HepG2 (cell line): ENCODE measurements around the gene TBCD. TPM values are rescaled to one million over a fixed set of nuclear protein-coding genes. Genes with fewer than 3 reads are reported as not detected.

Experiments used
- GABPB1 ChIP-seq: IDR thresholded peaks from 2 replicates; pipeline ENCODE4 v1.6.1; 2016; ENCODE audit warnings: mild to moderate bottlenecking, missing genetic modification reagents, moderate library complexity, missing compliant biosample characterization
- HES4 ChIP-seq: sonication (generic); formaldehyde crosslinking; IDR thresholded peaks from 2 replicates; pipeline ENCODE4 v1.9.0; 2021; ENCODE audit warnings: mild to moderate bottlenecking, missing genetic modification reagents, borderline replicate concordance
- NCOA2 ChIP-seq: sonication (generic); formaldehyde crosslinking; IDR thresholded peaks from 2 replicates; pipeline ENCODE4 v1.8.0; 2022; ENCODE audit warnings: inconsistent platforms
- PATZ1 ChIP-seq: sonication (generic); formaldehyde crosslinking; IDR thresholded peaks from 2 replicates; pipeline ENCODE4 v1.4.0; 2020; ENCODE audit warnings: missing genetic modification reagents
- SNAI1 ChIP-seq: sonication (generic); formaldehyde crosslinking; IDR thresholded peaks from 2 replicates; pipeline ENCODE4 v1.5.0; 2020; ENCODE audit warnings: mild to moderate bottlenecking, missing genetic modification reagents, borderline replicate concordance
- ZBTB38 ChIP-seq: sonication (generic); formaldehyde crosslinking; IDR thresholded peaks from 2 replicates; pipeline ENCODE4 v1.5.1; 2020; ENCODE audit warnings: mild to moderate bottlenecking, missing genetic modification reagents
- ZFP1 ChIP-seq: IDR thresholded peaks from 2 replicates; pipeline ENCODE4 v1.6.1; 2016
- ZMAT3 ChIP-seq: sonication (generic); formaldehyde crosslinking; conservative IDR thresholded peaks from 2 replicates; pipeline ENCODE4 v1.7.0; 2021; ENCODE audit warnings: missing genetic modification reagents
- ZNF260 ChIP-seq: sonication (generic); formaldehyde crosslinking; IDR thresholded peaks from 2 replicates; pipeline ENCODE4 v1.4.0; 2020; ENCODE audit warnings: missing genetic modification reagents, low read depth, mild to moderate bottlenecking, borderline replicate concordance
- ZNF333 ChIP-seq: sonication (generic); formaldehyde crosslinking; IDR thresholded peaks from 2 replicates; pipeline ENCODE4 v1.4.0; 2020; ENCODE audit warnings: mild to moderate bottlenecking, missing genetic modification reagents, borderline replicate concordance
- ZNF362 ChIP-seq: sonication (generic); formaldehyde crosslinking; IDR thresholded peaks from 2 replicates; pipeline ENCODE4 v1.4.0; 2020; ENCODE audit warnings: missing genetic modification reagents, mild to moderate bottlenecking, borderline replicate concordance
- ZNF839 ChIP-seq: sonication (generic); formaldehyde crosslinking; IDR thresholded peaks from 2 replicates; pipeline ENCODE4 v1.4.0; 2020; ENCODE audit warnings: missing genetic modification reagents, mild to moderate bottlenecking, borderline replicate concordance
- polyA plus RNA-seq, 8 experiments: library from polyadenylated mRNA; depleted of rRNA in 3 of 8; stranded (reverse) in 7 of 8; unstranded in 1 of 8; fragments of >200 nt; fragmentation: Illumina TruSeq in 4 of 8; extraction: Trizol in 4 of 8; gene quantifications; 2 replicates each; pipeline versions ENCODE4 v1.2.1 to v1.2.3, GENCODE V29; 2011 to 2016; ENCODE audit warnings: low read depth in 4 of 8, missing spikeins in 1 of 8, mixed read lengths in 1 of 8; ENCODE audit not compliant: insufficient read depth in 1 of 8
- total RNA-seq, 5 experiments: library from RNA; depleted of rRNA; stranded (reverse); fragments of >200 nt; fragmentation: Illumina TruSeq; extraction: Trizol; gene quantifications; 2 replicates each; pipeline ENCODE4 v1.2.3, GENCODE V29; 2016; ENCODE audit warnings: low read depth in 1 of 5
- TF ChIP-seq, protein P1 (sequence below): sonication (generic); formaldehyde crosslinking; IDR thresholded peaks from 2 replicates; pipeline ENCODE4 v1.5.0; 2020; ENCODE audit warnings: missing genetic modification reagents
- TF ChIP-seq, protein P2 (sequence below): sonication (generic); formaldehyde crosslinking; IDR thresholded peaks from 2 replicates; pipeline ENCODE4 v1.5.1; 2020; ENCODE audit warnings: mild to moderate bottlenecking, missing genetic modification reagents, moderate library complexity
- TF ChIP-seq, protein P3 (sequence below): sonication (generic); formaldehyde crosslinking; IDR thresholded peaks from 2 replicates; pipeline ENCODE4 v1.4.0; 2020; ENCODE audit warnings: mild to moderate bottlenecking, missing genetic modification reagents
- TF ChIP-seq, protein P4 (sequence below): IDR thresholded peaks from 2 replicates; pipeline ENCODE4 v1.6.1; 2016; ENCODE audit warnings: low read depth, control low read depth

Gene TBCD
- total and polyA plus RNA-seq, 2 of the 13 experiments (the other 11 are each of a cell fraction or from before 2014, with no cell fraction given) = 33.9 to 54.8 TPM

DNA sequence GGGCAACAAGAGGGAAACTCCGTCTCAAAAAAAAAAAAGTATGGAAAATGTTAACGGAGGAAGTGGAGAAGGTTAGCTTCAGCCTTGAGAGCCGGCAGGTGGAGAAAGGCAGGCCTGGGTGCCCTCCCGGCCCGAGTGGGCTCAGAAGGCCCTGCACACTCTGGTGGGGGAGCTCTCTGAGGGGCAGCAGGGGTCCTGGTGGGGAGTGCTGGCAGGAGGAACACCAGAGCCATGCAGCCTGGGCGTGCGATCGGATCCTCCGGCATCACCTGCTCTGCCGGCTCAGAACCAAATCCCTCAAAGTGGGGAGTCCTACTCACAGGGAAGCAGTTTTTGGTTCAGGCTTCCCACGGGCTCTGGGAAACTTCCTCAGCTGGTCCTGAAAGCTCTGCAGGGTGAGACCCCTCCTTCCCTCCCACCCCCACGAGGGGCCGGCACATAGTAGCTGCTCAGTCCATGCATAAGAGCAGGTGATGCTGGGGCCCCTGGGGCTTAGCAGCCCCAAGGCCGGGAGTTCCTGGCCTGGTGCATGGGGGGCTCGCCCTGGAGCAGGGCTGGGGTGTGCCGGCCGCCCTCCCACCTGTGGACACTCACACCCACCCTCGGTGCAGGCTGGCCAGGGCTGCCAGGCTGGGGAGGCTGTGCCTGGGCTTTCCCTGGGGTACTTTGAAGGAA is 15.2 kb upstream of the TBCD start (continued):
- TF ChIP-seq ZNF260 (CRISPR knock-in tag) = no peak
- TF ChIP-seq, protein P1, sequence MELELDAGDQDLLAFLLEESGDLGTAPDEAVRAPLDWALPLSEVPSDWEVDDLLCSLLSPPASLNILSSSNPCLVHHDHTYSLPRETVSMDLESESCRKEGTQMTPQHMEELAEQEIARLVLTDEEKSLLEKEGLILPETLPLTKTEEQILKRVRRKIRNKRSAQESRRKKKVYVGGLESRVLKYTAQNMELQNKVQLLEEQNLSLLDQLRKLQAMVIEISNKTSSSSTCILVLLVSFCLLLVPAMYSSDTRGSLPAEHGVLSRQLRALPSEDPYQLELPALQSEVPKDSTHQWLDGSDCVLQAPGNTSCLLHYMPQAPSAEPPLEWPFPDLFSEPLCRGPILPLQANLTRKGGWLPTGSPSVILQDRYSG (CRISPR knock-in tag) = no peak
- TF ChIP-seq ZBTB38 (CRISPR knock-in tag) = peak; percentile 3; the same call in 1 of the 2 replicates
- no peak for TF ChIP-seq ZFP1 (CRISPR knock-in tag)
- 0 out of 2 replicates have a peak, but pooled peaks have one; percentile 6 for TF ChIP-seq SNAI1 (CRISPR knock-in tag)
- TF ChIP-seq ZNF362 (CRISPR knock-in tag) = 0 out of 2 replicates have a peak, but pooled peaks have one; percentile 6
- TF ChIP-seq ZNF333 (CRISPR knock-in tag) = 0 out of 2 replicates have a peak, but pooled peaks have one; percentile 37
- TF ChIP-seq ZMAT3 (CRISPR knock-in tag) = 0 out of 2 replicates have a peak, but pooled peaks have one; percentile 38
- TF ChIP-seq GABPB1 (CRISPR knock-in tag) = peak; percentile 7; the same call in 1 of the 2 replicates
- 0 out of 2 replicates have a peak, but pooled peaks have one; percentile 2 for TF ChIP-seq ZNF839 (CRISPR knock-in tag)
- TF ChIP-seq, protein P2, sequence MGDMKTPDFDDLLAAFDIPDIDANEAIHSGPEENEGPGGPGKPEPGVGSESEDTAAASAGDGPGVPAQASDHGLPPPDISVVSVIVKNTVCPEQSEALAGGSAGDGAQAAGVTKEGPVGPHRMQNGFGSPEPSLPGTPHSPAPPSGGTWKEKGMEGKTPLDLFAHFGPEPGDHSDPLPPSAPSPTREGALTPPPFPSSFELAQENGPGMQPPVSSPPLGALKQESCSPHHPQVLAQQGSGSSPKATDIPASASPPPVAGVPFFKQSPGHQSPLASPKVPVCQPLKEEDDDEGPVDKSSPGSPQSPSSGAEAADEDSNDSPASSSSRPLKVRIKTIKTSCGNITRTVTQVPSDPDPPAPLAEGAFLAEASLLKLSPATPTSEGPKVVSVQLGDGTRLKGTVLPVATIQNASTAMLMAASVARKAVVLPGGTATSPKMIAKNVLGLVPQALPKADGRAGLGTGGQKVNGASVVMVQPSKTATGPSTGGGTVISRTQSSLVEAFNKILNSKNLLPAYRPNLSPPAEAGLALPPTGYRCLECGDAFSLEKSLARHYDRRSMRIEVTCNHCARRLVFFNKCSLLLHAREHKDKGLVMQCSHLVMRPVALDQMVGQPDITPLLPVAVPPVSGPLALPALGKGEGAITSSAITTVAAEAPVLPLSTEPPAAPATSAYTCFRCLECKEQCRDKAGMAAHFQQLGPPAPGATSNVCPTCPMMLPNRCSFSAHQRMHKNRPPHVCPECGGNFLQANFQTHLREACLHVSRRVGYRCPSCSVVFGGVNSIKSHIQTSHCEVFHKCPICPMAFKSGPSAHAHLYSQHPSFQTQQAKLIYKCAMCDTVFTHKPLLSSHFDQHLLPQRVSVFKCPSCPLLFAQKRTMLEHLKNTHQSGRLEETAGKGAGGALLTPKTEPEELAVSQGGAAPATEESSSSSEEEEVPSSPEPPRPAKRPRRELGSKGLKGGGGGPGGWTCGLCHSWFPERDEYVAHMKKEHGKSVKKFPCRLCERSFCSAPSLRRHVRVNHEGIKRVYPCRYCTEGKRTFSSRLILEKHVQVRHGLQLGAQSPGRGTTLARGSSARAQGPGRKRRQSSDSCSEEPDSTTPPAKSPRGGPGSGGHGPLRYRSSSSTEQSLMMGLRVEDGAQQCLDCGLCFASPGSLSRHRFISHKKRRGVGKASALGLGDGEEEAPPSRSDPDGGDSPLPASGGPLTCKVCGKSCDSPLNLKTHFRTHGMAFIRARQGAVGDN = peak; percentile 31; the same call in 1 of the 2 replicates
- TF ChIP-seq, protein P3, sequence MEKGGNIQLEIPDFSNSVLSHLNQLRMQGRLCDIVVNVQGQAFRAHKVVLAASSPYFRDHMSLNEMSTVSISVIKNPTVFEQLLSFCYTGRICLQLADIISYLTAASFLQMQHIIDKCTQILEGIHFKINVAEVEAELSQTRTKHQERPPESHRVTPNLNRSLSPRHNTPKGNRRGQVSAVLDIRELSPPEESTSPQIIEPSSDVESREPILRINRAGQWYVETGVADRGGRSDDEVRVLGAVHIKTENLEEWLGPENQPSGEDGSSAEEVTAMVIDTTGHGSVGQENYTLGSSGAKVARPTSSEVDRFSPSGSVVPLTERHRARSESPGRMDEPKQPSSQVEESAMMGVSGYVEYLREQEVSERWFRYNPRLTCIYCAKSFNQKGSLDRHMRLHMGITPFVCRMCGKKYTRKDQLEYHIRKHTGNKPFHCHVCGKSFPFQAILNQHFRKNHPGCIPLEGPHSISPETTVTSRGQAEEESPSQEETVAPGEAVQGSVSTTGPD (CRISPR knock-in tag) = 0 out of 2 replicates have a peak, but pooled peaks have one; percentile 30
- 0 out of 2 replicates have a peak, but pooled peaks have one; percentile 30 for TF ChIP-seq NCOA2 (CRISPR knock-in tag)
- peak; percentile 33; the same call in 1 of the 2 replicates for TF ChIP-seq PATZ1 (CRISPR knock-in tag)
- TF ChIP-seq, protein P4, sequence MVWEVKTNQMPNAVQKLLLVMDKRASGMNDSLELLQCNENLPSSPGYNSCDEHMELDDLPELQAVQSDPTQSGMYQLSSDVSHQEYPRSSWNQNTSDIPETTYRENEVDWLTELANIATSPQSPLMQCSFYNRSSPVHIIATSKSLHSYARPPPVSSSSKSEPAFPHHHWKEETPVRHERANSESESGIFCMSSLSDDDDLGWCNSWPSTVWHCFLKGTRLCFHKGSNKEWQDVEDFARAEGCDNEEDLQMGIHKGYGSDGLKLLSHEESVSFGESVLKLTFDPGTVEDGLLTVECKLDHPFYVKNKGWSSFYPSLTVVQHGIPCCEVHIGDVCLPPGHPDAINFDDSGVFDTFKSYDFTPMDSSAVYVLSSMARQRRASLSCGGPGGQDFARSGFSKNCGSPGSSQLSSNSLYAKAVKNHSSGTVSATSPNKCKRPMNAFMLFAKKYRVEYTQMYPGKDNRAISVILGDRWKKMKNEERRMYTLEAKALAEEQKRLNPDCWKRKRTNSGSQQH = no peak
- TF ChIP-seq HES4 = 0 out of 2 replicates have a peak, but pooled peaks have one; percentile 66
